ENCODE data around the gene MAGEA9B. TPM values are rescaled to one million over a fixed set of nuclear protein-coding genes. Genes with fewer than 3 reads are reported as not detected.
"Not testable (repeated sequence)": the region's sequence is repeated elsewhere in the genome, so short reads cannot be mapped to it uniquely, and the experiment has no call there.

Gene MAGEA9B
- total RNA-seq, 1 donor from 2014 or later = not detected

DNA sequence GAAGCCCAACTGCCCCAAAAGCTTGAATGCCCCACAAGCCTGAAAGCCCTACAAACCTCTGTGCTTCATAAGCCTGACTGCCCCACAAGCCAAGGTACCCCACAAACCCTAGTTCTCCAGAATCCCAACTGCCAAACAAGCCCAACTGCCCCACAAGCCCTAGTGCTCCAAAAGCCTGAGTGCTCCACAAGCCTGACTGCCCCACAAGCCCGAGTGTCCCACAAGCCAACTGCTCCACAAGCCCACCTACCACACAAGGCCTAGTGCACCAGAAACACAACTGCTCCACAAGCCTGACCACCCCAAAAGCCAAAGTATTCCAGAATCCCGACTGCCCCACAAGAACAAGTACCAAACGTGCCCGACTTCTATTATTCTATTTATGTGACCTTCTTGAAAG is 23.9 kb downstream of the MAGEA9B start:
- no peaks in the 10 kb centered on the region for H3K27me3 ChIP-seq
- TF ChIP-seq, protein P1, sequence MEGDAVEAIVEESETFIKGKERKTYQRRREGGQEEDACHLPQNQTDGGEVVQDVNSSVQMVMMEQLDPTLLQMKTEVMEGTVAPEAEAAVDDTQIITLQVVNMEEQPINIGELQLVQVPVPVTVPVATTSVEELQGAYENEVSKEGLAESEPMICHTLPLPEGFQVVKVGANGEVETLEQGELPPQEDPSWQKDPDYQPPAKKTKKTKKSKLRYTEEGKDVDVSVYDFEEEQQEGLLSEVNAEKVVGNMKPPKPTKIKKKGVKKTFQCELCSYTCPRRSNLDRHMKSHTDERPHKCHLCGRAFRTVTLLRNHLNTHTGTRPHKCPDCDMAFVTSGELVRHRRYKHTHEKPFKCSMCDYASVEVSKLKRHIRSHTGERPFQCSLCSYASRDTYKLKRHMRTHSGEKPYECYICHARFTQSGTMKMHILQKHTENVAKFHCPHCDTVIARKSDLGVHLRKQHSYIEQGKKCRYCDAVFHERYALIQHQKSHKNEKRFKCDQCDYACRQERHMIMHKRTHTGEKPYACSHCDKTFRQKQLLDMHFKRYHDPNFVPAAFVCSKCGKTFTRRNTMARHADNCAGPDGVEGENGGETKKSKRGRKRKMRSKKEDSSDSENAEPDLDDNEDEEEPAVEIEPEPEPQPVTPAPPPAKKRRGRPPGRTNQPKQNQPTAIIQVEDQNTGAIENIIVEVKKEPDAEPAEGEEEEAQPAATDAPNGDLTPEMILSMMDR (IDR thresholded peaks at IDR 0.05) = no peak
- peaks cover 0 to 3% of the 10 kb centered on the region in 2 donors for H3K4me1 ChIP-seq
- H3K36me3 ChIP-seq = no peaks in the 10 kb centered on the region
- H3K9me3 ChIP-seq = no peaks in the 10 kb centered on the region
- H3K27ac ChIP-seq = no peak overlapping the region
- intact Hi-C loops (cut with DNase I) = no loop called here
- DNase-seq (ENCODE audit: low spot score in 2 of 2) = no peak
- no peak overlapping the region for H3K4me3 ChIP-seq

DNA sequence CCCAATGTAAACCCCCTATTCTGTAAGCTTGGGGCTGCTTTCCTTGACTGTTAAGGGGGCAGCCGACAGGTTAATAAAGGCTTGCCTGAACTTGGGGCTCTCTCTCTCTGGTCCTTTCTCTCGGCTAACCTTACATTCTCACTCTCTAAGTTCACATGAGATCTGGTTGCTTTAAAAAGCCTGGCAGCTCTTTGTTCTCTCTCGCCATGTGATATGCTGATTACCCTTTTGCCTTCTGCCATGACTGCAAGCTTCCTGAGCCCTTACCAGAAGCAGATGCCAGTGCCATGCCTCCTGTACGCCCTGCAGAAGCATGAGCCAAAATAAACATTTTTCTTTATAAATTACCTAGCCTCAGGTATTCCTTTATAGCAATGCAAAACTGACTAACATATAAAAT is 32.0 kb downstream of the MAGEA9B start:
- H3K27ac ChIP-seq; DNase-seq (ENCODE audit: low spot score in 2 of 2); intact Hi-C loops (cut with DNase I); H3K4me3 ChIP-seq; H3K4me1 ChIP-seq; H3K36me3 ChIP-seq; H3K27me3 ChIP-seq; H3K9me3 ChIP-seq: not testable (repeated sequence)

DNA sequence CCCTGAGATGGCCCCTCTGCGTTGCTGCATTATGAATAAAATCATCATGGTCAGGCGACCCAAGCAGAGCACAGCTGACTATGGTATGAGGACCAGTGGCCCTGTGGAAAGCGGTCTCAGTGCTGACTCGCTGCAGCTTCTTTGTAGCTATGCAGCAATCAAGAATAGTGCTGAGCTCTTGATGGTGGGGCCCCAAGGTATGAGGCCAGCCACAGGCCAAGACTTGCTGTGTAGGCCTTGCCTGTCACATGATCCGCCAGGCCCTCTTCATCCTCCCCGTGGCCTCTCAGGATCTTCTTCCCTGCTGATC is 35.4 kb downstream of the MAGEA9B start:
- intact Hi-C loops (cut with DNase I); H3K36me3 ChIP-seq; H3K9me3 ChIP-seq; H3K27me3 ChIP-seq; H3K4me3 ChIP-seq; H3K4me1 ChIP-seq; H3K27ac ChIP-seq; DNase-seq (ENCODE audit: low spot score in 2 of 2): not testable (repeated sequence)

DNA sequence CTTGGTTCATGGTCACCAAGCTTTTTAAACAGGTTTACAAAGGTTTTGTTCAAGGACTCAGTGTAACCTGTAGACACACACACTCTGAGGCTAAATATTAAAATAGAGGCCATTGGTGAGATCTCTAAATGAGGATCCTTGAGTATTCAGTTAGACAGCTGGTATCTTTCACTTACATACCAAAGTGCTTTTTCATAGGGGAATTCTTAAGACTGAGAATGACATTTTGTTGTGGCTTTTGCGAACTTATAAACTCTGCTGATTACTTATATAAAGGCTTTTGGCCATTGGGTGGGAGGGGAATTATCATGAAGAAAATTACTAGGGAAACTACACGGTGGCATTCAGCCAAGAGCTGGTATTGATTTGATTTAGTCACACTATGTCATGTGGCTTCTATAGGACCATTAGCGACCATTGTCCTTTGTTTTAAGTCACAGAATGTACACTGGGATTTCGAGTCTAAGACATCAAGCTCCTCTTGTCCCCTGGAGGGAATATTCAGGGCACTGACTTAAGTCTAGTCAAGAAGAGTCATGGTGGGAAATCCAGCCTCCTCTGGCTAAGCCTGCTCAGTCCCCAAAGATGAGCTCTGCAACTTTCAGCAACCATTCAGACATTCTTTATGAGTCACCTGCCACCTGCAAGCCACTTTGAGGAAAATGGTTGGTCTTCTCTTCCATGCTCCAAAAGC is 35.9 kb downstream of the MAGEA9B start:
- H3K9me3 ChIP-seq; H3K36me3 ChIP-seq; intact Hi-C loops (cut with DNase I); H3K27me3 ChIP-seq; H3K4me1 ChIP-seq; H3K4me3 ChIP-seq; DNase-seq (ENCODE audit: low spot score in 2 of 2); H3K27ac ChIP-seq: not testable (repeated sequence)

DNA sequence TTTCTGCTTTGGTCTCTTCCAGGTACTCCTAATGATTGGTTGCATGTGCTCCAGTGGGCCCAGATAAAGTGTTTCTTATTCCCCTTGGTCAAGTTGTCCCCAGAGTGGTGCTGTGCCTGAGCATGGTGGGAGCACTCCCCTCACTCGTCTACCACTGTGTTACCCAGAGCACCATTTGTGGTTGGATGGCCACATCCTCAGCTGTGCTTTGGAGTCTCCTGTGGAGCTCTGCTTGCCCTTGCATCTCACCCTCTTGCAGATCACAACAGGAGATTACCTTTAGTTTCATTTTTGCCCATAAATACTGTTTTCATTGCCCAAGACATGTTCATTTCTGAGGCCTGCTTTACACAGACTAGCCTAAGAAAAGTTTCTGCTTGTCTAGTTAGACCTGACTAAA is 36.8 kb downstream of the MAGEA9B start:
- H3K9me3 ChIP-seq; H3K36me3 ChIP-seq; DNase-seq (ENCODE audit: low spot score in 2 of 2); H3K27me3 ChIP-seq; intact Hi-C loops (cut with DNase I); H3K4me1 ChIP-seq; H3K27ac ChIP-seq; H3K4me3 ChIP-seq: not testable (repeated sequence)

DNA sequence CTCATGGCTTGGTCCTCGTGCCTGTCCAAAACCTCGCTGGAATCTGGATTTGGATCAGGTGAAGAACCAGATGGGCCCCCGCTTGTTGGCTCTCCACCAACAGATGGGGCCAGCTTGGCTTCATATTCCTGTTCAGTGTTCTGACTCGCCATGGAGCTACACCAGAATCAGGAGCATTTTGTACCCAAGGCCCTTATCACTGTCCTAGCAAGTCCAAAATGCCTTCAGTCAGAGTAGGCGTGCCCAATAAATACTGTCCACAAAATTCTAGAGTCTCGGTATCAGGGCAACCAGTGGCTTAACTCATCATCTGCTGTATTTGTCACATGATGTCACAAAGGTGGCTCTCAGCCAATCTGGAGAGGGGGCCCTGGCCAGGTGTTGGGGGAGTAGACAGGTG is 37.6 kb downstream of the MAGEA9B start, which contains the start of gene HSFX3:
HSFX3 (minus strand) TSS at position 224 of the 400 bp plus-strand sequence; CDS start at position 152, 72 bp downstream.
- H3K4me3 ChIP-seq; H3K36me3 ChIP-seq; H3K27ac ChIP-seq; DNase-seq (ENCODE audit: low spot score in 2 of 2); H3K9me3 ChIP-seq; intact Hi-C loops (cut with DNase I); H3K4me1 ChIP-seq; H3K27me3 ChIP-seq: not testable (repeated sequence)

DNA sequence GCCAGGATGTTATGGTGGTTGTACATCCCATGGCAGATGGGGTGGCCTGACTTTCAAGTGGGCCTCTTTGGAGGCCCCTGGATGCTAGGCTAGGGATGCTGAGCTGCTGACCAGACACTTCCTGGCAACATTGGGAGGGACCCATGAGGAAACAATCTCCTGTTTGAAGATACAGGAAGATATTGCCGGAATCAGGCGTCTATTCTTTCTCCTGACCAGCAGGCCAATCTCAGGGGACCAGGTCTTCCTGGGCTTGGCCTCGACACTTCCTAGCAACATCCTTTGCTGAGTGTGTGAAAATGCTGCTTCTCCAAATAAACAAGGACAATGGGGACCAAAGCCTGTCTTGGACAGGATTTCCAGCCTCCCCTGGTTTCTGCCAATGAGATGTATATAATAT is 39.5 kb downstream of the MAGEA9B start:
- DNase-seq (ENCODE audit: low spot score in 2 of 2); H3K27me3 ChIP-seq; H3K4me1 ChIP-seq; H3K27ac ChIP-seq; H3K36me3 ChIP-seq; H3K9me3 ChIP-seq; H3K4me3 ChIP-seq; intact Hi-C loops (cut with DNase I): not testable (repeated sequence)

DNA sequence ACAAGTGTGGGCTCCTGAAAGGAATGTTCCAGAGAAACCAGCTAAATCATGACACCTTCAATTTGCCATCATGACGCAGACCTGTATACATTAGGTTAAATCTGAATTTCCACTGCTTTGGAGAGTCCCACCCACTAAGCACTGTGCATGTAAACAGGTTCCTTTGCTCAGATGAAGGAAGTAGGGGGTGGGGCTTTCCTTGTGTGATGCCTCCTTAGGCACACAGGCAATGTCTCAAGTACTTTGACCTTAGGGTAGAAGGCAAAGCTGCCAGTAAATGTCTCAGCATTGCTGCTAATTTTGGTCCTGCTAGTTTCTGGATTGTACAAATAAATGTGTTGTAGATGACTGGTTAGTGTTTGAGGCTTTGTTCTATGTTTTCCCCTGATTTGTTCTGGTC is 40.3 kb downstream of the MAGEA9B start:
- H3K27ac ChIP-seq; DNase-seq (ENCODE audit: low spot score in 2 of 2); H3K27me3 ChIP-seq; H3K4me3 ChIP-seq; H3K4me1 ChIP-seq; H3K9me3 ChIP-seq; H3K36me3 ChIP-seq; intact Hi-C loops (cut with DNase I): not testable (repeated sequence)

DNA sequence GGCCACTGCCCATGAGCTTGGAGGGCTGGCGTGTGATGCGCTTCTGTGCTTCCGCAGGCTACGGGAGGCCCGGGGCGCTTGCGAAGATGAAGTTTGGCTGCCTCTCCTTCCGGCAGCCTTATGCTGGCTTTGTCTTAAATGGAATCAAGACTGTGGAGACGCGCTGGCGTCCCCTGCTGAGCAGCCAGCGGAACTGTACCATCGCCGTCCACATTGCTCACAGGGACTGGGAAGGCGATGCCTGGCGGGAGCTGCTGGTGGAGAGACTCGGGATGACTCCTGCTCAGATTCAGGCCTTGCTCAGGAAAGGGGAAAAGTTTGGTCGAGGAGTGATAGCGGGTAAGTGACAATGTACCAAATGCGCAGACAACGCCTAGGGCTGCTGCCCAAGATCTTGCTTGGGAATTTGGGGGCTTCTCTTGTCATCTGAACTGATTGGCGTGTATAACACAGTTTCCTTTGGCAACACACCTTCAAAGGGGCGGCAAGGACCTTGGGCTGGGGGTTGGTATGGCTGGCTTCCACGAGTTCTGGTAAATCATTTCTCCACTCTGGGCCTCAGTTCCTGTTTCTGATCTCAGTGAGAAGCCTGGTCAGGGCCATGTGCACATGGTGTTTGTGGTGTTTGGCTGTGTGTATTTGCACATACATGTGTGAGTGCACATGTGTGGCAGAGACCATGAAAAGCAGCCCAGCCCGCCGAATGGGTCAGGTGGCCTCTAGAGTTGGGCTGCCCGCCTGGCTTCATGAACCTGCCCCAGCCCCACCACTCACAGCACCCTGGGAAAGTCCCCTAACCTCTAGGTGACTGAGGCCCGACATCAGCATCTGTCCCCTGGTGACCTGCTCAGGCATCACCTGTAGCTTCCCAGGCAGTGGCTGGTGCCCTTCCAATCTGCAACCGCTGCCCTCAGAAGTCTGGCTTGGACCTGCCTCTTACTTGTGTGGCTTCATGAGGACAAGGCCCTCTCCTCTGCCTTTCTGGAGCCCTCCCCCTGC is 41.4 kb downstream of the MAGEA9B start:
- H3K4me1 ChIP-seq; H3K27me3 ChIP-seq; H3K36me3 ChIP-seq; H3K4me3 ChIP-seq; H3K9me3 ChIP-seq; DNase-seq (ENCODE audit: low spot score in 2 of 2); H3K27ac ChIP-seq; intact Hi-C loops (cut with DNase I): not testable (repeated sequence)
